HepG2 (cell line): ENCODE results near the gene METRN. TPM values are rescaled to one million over a fixed set of nuclear protein-coding genes. Genes with fewer than 3 reads are reported as not detected.

Experiments
- ATAC-seq: fragments of 200-7000 bp; cut with Tn5 transposase; 3 replicates; pipeline ENCODE4 v1.9.1; 2020; ENCODE audit warnings: mild to moderate bottlenecking, moderate library complexity
- BruUV-seq: library from RNA; stranded (reverse); fragments of 400-500 nt; replicated peaks from 2 replicates; lab custom pipeline; 2021; lab: Mats Ljungman, UMichigan
- CTCF ChIA-PET: fragments of 300-600 bp; formaldehyde crosslinking; extraction: SDS; loops from one replicate; lab custom pipeline; 2021; ENCODE audit warnings: low total read pairs, inconsistent platforms, low intra/inter-chr PET ratio; lab: Yijun Ruan, JAX
- POLR2A ChIA-PET: fragments of 350-600 bp; sonication (Branson Sonifier 250); formaldehyde crosslinking; loops from one replicate; lab custom pipeline; 2020; ENCODE audit warnings: antibody characterized with exemption, inconsistent platforms; lab: Yijun Ruan, JAX
- DNase-seq: peaks from one replicate; pipeline ENCODE4 v3.0.0-alpha.2; 2015; ENCODE audit warnings: low spot score
- FAIRE-seq: peaks from 3 replicates; lab custom pipeline; 2011; peaks lifted over from hg19 to GRCh38; lab: Jason Lieb, UNC
- H2AFZ ChIP-seq: one replicate; pipeline ENCODE4 v1.6.1; 2011; ENCODE audit warnings: low read length, inconsistent platforms
- H3K27ac ChIP-seq: fragments of 300-600 bp; 3 replicates; pipeline ENCODE4 v1.8.0; 2011; ENCODE audit warnings: mixed run types, mild to moderate bottlenecking, mixed read lengths, low read length, inconsistent platforms; ENCODE audit not compliant: insufficient read depth; ENCODE audit errors: extremely low read length
- H3K27me3 ChIP-seq, 2 experiments: fragments of 200-600 bp in 1 of 2; 2 replicates in 1 of 2; 3 replicates in 1 of 2; pipeline versions ENCODE4 v1.6.0 to v1.8.0; 2011; ENCODE audit warnings: low read length in 2 of 2, mild to moderate bottlenecking in 2 of 2, moderate library complexity in 2 of 2, inconsistent platforms in 1 of 2; ENCODE audit not compliant: insufficient read depth in 2 of 2, control insufficient read depth in 1 of 2
- H3K36me3 ChIP-seq, 2 experiments: fragments of 200-600 bp in 1 of 2; replicated peaks in 1 of 2; 2 replicates in 1 of 2; 3 replicates in 1 of 2; pipeline versions ENCODE4 v1.5.1 to v1.8.0; 2011; ENCODE audit warnings: low read length in 2 of 2, inconsistent platforms in 1 of 2; ENCODE audit not compliant: insufficient read depth in 2 of 2, control insufficient read depth in 1 of 2
- H3K4me1 ChIP-seq: 2 replicates; pipeline ENCODE4 v1.5.1; 2012; ENCODE audit warnings: low read length, inconsistent platforms; ENCODE audit not compliant: insufficient read depth
- H3K4me2 ChIP-seq: 2 replicates; pipeline ENCODE4 v1.6.0; 2011; ENCODE audit warnings: low read depth, low read length, inconsistent platforms
- H3K4me3 ChIP-seq, 3 experiments: fragments of 200-600 bp in 1 of 3; sonication (generic), shearing (Covaris generic) in 1 of 3; replicated peaks in 1 of 3; 2 replicates each; pipeline ENCODE4 v1.5.1; 2011 to 2016; ENCODE audit warnings: low read length in 3 of 3, inconsistent platforms in 2 of 3, low read depth in 2 of 3, mild to moderate bottlenecking in 2 of 3, control low read depth in 1 of 3, mixed read lengths in 1 of 3; ENCODE audit not compliant: insufficient read depth in 1 of 3
- H3K79me2 ChIP-seq: one replicate; pipeline ENCODE4 v1.6.1; 2011; ENCODE audit warnings: low read length, inconsistent platforms; ENCODE audit not compliant: insufficient read depth
- H3K9ac ChIP-seq: 2 replicates; pipeline ENCODE4 v1.6.0; 2011; ENCODE audit warnings: mild to moderate bottlenecking, low read depth, low read length, inconsistent platforms; ENCODE audit not compliant: insufficient read depth
- H3K9me3 ChIP-seq: 2 replicates; pipeline ENCODE4 v1.5.1; 2012; ENCODE audit warnings: mild to moderate bottlenecking, low read length
- H4K20me1 ChIP-seq: 2 replicates; pipeline ENCODE4 v1.6.0; 2011; ENCODE audit warnings: inconsistent platforms, mild to moderate bottlenecking, low read length, moderate library complexity; ENCODE audit not compliant: insufficient read depth
- EZH2 ChIP-seq: conservative IDR thresholded peaks from 2 replicates; pipeline ENCODE4 v1.6.1; 2012; ENCODE audit warnings: mild to moderate bottlenecking, low read depth, low read length, moderate library complexity
- FOXC1 ChIP-seq: sonication (generic); formaldehyde crosslinking; IDR thresholded peaks from 2 replicates; pipeline ENCODE4 v1.8.0; 2022; ENCODE audit warnings: mild to moderate bottlenecking, missing genetic modification reagents, borderline replicate concordance
- MYNN ChIP-seq: sonication (generic); formaldehyde crosslinking; IDR thresholded peaks from 2 replicates; pipeline ENCODE4 v1.4.0; 2020; ENCODE audit warnings: mild to moderate bottlenecking, low read depth, missing genetic modification reagents
- ZFP36L2 ChIP-seq: sonication (generic); formaldehyde crosslinking; IDR thresholded peaks from 2 replicates; pipeline ENCODE4 v1.4.0; 2020; ENCODE audit warnings: missing genetic modification reagents
- ZNF552 ChIP-seq: sonication (generic); formaldehyde crosslinking; IDR thresholded peaks from 2 replicates; pipeline ENCODE4 v1.9.0; 2022; ENCODE audit warnings: missing genetic modification reagents, mild to moderate bottlenecking, borderline replicate concordance
- ZNF710 ChIP-seq: sonication (generic); formaldehyde crosslinking; IDR thresholded peaks from 2 replicates; pipeline ENCODE4 v1.5.0; 2020; ENCODE audit warnings: mild to moderate bottlenecking, missing genetic modification reagents, borderline replicate concordance
- WGBS: methylation state at CpG from one replicate; pipeline ENCODE4 v1.1.6; 2017; ENCODE audit warnings: low lambda C conversion rate; 5-methylcytosine and 5-hydroxymethylcytosine counted together
- in situ Hi-C: cut with HindIII; loops from 2 replicates; pipeline ENCODE4 v1.10.0; 2017; ENCODE audit warnings: low pct_unique_long_range_greater_than_20kb; ENCODE audit not compliant: extremely low pct_ligation_motif_present
- intact Hi-C: fragments of 100-400 bp; cut with micrococcal nuclease; formaldehyde crosslinking; loops from one replicate; pipeline ENCODE4 v1.10.0; 2022; ENCODE audit not compliant: unreplicated experiment
- polyA plus RNA-seq, 8 experiments: library from polyadenylated mRNA; depleted of rRNA in 3 of 8; stranded (reverse) in 7 of 8; unstranded in 1 of 8; fragments of >200 nt; fragmentation: Illumina TruSeq in 4 of 8; extraction: Trizol in 4 of 8; gene quantifications; 2 replicates each; pipeline versions ENCODE4 v1.2.1 to v1.2.3, GENCODE V29; 2011 to 2016; ENCODE audit warnings: low read depth in 4 of 8, missing spikeins in 1 of 8, mixed read lengths in 1 of 8; ENCODE audit not compliant: insufficient read depth in 1 of 8
- total RNA-seq, 5 experiments: library from RNA; depleted of rRNA; stranded (reverse); fragments of >200 nt; fragmentation: Illumina TruSeq; extraction: Trizol; gene quantifications; 2 replicates each; pipeline ENCODE4 v1.2.3, GENCODE V29; 2016; ENCODE audit warnings: low read depth in 1 of 5

Gene METRN
- total and polyA plus RNA-seq, 2 of the 13 experiments (the other 11 are each of a cell fraction or from before 2014, with no cell fraction given): 25.5 to 46.1 TPM

GRCh38 chr16:705431-706188, 9.3 kb upstream of the METRN start, which contains the start of gene FBXL16:
Gene FBXL16, minus strand, starts transcription at chr16:705801. Its CDS starts 8,396 bp downstream, at chr16:697405.
- TF ChIP-seq MYNN (CRISPR knock-in tag): no peak
- in situ Hi-C loops (no loop called here), intact Hi-C loops (no loop called here)
- no peaks in the 10 kb centered on the region for H3K9me3 ChIP-seq
- BruUV-seq: no TSS peak
- H2AFZ ChIP-seq: no peak within 1 kb of the TSS
- no peak within 1 kb of the TSS for H3K4me2 ChIP-seq
- H3K4me3 ChIP-seq: no peak within 1 kb of the TSS
- WGBS: 9% methylated on average over 14 of the region's 115 CpGs
- FAIRE-seq: no peak
- CTCF ChIA-PET: no interaction called here
- H3K36me3 ChIP-seq: no peaks in the 10 kb centered on the region
- no peak within 1 kb of the TSS for H3K9ac ChIP-seq
- no peak for ATAC-seq
- H3K27me3 ChIP-seq: peaks cover 28 to 85% of the 10 kb centered on the region in 2 experiments; a peak in 4 of 5 replicates
- H3K4me1 ChIP-seq: no peaks in the 10 kb centered on the region
- H4K20me1 ChIP-seq: peaks cover 3% of the 10 kb centered on the region; the same call in 1 of the 2 replicates
- H3K27ac ChIP-seq: no peak within 1 kb of the TSS
- no peak for DNase-seq
- POLR2A ChIA-PET: no interaction called here
- no peaks in the 10 kb centered on the region for H3K79me2 ChIP-seq

- Histone ChIP-seq H3K9me3 (no peaks in the 10 kb centered on the region), H3K9ac (no peak overlapping the region), H3K36me3 (no peaks in the 10 kb centered on the region), H3K27me3 (peaks cover 27 to 86% of the 10 kb centered on the region in 2 experiments; a peak in 4 of 5 replicates), H3K4me1 (no peaks in the 10 kb centered on the region), H3K4me3 (no peak overlapping the region), H3K4me2 (no peak overlapping the region), H3K27ac (no peak overlapping the region), H4K20me1 (no peaks in the 10 kb centered on the region), H3K79me2 (no peaks in the 10 kb centered on the region), H2AFZ (no peak overlapping the region)
- no TSS peak for BruUV-seq
- POLR2A ChIA-PET: interaction anchor here (1.4 kb wide), 1 partner anchor 11 kb away, joined by 4 read pairs; no protein-coding TSS in a partner anchor
- ATAC-seq (no peak), FAIRE-seq (no peak), DNase-seq (no peak)
- 20% methylated on average over 7 of the region's 49 CpGs for WGBS
- CTCF ChIA-PET: no interaction called here
- TF ChIP-seq ZFP36L2 (CRISPR knock-in tag): no peak
- TF ChIP-seq FOXC1 (CRISPR knock-in tag): no peak
- TF ChIP-seq ZNF710 (CRISPR knock-in tag): no peak
- 0 out of 2 replicates have a peak, but pooled peaks have one; percentile 73 for TF ChIP-seq EZH2
- no peak for TF ChIP-seq ZNF552 (CRISPR knock-in tag)
- intact Hi-C loops: no loop called here
- in situ Hi-C loops: no loop called here
Measured at GRCh38 chr16:706189-707061, 8.5 kb upstream of the METRN start.
